ENCODE data around the gene KIFC1.

DNA sequence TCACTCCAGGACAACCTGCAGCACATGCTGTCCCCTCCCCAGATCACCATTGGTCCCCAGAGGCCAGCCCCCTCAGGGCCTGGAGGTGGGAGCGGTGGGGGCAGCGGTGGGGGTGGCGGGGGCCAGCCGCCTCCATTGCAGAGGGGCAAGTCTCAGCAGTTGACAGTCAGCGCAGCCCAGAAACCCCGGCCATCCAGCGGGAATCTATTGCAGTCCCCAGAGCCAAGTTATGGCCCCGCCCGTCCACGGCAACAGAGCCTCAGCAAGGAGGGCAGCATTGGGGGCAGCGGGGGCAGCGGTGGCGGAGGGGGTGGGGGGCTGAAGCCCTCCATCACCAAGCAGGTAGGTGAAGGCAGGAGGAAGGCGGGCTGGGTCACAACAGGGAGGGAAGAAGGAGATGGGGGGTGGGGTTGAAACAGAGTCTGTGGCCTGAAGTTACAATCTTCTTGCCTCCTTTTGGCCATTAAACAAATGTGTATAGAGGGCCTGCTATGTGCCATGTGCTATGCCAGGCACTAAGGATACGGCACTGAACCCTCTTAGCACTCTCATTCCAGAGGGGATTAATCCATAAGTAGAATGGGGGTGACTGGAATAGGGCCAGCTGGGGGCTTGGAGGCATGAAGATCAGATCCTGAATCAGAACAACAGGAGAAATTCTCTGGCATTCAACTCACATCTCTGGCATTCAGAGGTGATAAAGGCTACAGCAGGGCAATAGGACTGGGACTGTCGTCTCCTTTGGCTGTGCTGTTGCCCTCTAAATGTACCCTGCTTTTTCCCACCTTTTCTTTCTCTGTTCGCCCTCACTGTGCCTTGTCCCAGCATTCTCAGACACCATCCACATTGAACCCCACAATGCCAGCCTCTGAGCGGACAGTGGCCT lies 52.2 kb downstream of the KIFC1 start:
- TF ChIP-seq, protein P1, sequence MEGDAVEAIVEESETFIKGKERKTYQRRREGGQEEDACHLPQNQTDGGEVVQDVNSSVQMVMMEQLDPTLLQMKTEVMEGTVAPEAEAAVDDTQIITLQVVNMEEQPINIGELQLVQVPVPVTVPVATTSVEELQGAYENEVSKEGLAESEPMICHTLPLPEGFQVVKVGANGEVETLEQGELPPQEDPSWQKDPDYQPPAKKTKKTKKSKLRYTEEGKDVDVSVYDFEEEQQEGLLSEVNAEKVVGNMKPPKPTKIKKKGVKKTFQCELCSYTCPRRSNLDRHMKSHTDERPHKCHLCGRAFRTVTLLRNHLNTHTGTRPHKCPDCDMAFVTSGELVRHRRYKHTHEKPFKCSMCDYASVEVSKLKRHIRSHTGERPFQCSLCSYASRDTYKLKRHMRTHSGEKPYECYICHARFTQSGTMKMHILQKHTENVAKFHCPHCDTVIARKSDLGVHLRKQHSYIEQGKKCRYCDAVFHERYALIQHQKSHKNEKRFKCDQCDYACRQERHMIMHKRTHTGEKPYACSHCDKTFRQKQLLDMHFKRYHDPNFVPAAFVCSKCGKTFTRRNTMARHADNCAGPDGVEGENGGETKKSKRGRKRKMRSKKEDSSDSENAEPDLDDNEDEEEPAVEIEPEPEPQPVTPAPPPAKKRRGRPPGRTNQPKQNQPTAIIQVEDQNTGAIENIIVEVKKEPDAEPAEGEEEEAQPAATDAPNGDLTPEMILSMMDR (IDR thresholded peaks at IDR 0.05; ENCODE audit: low read length), result no peak
- TF ChIP-seq EZH2 (IDR thresholded peaks at IDR 0.05; ENCODE audit: borderline replicate concordance, low read length), result no peak
